Activated naive CD8-positive, alpha-beta T cell treated with anti-CD3 and anti-CD28 coated beads, Interleukin-2, amount 10 ng/mL, durations not matched to agents 7 days and 5 days (primary cell): Measurements from ENCODE around the gene CCNDBP1. TPM values are rescaled to one million over a fixed set of nuclear protein-coding genes. Genes with fewer than 3 reads are reported as not detected.
"Not testable (repeated sequence)": the region's sequence is repeated elsewhere in the genome, so short reads cannot be mapped to it uniquely, and the experiment has no call there.

ENCODE experiments used
- ATAC-seq: fragments of 150-1000 bp; cut with Tn5 transposase; one replicate; pipeline ENCODE4 v1.10.0; 2021; ENCODE audit warnings: low read depth, moderate library complexity
- POLR2A ChIA-PET: fragments of 350-600 bp; sonication (Branson Sonifier 250); formaldehyde crosslinking; loops from one replicate; lab custom pipeline; 2021; ENCODE audit warnings: antibody characterized with exemption; lab: Charles Lee
- DNase-seq: peaks from one replicate; pipeline ENCODE4 v3.0.0; 2021
- H3K27ac Mint-ChIP-seq: one replicate; pipeline ENCODE4 v1.8.0; 2022; ENCODE audit warnings: mild to moderate bottlenecking, mixed read lengths
- H3K27me3 Mint-ChIP-seq: one replicate; pipeline ENCODE4 v1.8.0; 2022; ENCODE audit warnings: mild to moderate bottlenecking, moderate library complexity, mixed read lengths
- H3K36me3 Mint-ChIP-seq: one replicate; pipeline ENCODE4 v1.8.0; 2021; ENCODE audit warnings: mild to moderate bottlenecking, mixed read lengths
- H3K4me1 Mint-ChIP-seq: one replicate; pipeline ENCODE4 v1.8.0; 2021; ENCODE audit warnings: mixed read lengths
- H3K4me3 Mint-ChIP-seq: one replicate; pipeline ENCODE4 v1.8.0; 2022; ENCODE audit warnings: mild to moderate bottlenecking, moderate library complexity, mixed read lengths
- H3K9me3 Mint-ChIP-seq: one replicate; pipeline ENCODE4 v1.8.0; 2021; ENCODE audit warnings: mixed read lengths
- total RNA-seq, 2 experiments: library from RNA; stranded (reverse); gene quantifications; one replicate each; pipeline ENCODE4 v1.2.3, GENCODE V29; 2021

Gene CCNDBP1
- total RNA-seq, 2 experiments from 2014 or later, result 80.4 to 86.5 TPM

GRCh38 chr15:43175656-43176309, 9.4 kb upstream of the CCNDBP1 start:
- ATAC-seq, H3K4me1 Mint-ChIP-seq, POLR2A ChIA-PET, H3K9me3 Mint-ChIP-seq, H3K27me3 Mint-ChIP-seq, DNase-seq, H3K27ac Mint-ChIP-seq, H3K4me3 Mint-ChIP-seq: not testable (repeated sequence)
- peaks cover 39% of the 10 kb centered on the region for H3K36me3 Mint-ChIP-seq

GRCh38 chr15:43177147-43177546, 8.1 kb upstream of the CCNDBP1 start:
- H3K27me3 Mint-ChIP-seq, H3K4me1 Mint-ChIP-seq, DNase-seq, H3K4me3 Mint-ChIP-seq, H3K9me3 Mint-ChIP-seq, ATAC-seq, POLR2A ChIA-PET, H3K27ac Mint-ChIP-seq: not testable (repeated sequence)
- H3K36me3 Mint-ChIP-seq, result peaks cover 35% of the 10 kb centered on the region

- no peak overlapping the region for H3K27ac Mint-ChIP-seq
Observed at GRCh38 chr15:43183270-43183669, 1.9 kb upstream of the CCNDBP1 start.

DNA sequence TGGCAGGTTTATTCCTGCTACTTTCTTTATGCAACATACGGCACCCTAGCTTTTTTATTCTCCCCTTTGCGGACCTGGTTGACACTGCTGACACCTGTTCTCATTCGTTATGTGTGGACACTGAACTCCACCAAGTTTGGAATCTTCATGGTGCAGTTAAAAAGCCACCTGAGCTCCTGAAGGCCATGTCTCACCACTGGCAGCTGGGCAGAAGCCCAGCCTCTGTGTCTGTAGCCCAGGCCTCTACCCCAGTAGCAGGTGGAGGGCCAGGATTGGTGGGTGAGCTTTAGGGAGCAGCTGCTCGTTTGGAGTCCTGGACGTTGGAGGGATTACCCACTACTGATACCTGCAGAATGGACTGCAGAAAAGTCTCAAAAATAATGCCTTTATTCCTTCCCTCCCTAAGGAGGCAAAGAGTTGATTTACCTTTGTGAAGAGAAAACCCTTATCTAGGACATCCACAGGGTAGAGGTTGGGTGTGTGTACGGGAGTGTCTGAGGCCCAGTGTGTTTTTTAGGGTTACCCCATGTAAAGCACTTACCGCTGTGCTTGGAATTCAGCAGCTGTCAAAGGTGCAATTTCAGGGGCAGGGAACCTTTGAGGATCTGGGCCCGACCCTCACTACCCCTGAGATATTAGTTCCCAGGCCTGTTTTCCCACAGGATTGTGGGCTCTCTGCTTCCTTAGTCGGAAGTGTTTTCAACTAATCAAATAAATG, 637 bp upstream of the CCNDBP1 start:
- DNase-seq (no peak), ATAC-seq (no peak)
- Mint-ChIP-seq H3K27me3 (no peaks in the 10 kb centered on the region), H3K4me1 (peaks cover 24% of the 10 kb centered on the region), H3K27ac (peak overlapping the region; percentile 93), H3K36me3 (peaks cover 10% of the 10 kb centered on the region), H3K9me3 (no peaks in the 10 kb centered on the region), H3K4me3 (peak overlapping the region; percentile 96)
- POLR2A ChIA-PET, result interaction anchor here (0.6 kb wide), 2 partner anchors 248 to 617 kb away, joined by 3 read pairs; no protein-coding TSS in a partner anchor

More at GRCh38 chr15:43183270-43183669, 1.9 kb upstream of the CCNDBP1 start:
- POLR2A ChIA-PET, result interaction anchor here (0.6 kb wide), 1 partner anchor 617 kb away, joined by 3 read pairs; the partner anchor contains the start of genes HYPK and SERINC4
- Mint-ChIP-seq H3K27me3 (no peaks in the 10 kb centered on the region), H3K4me3 (no peak overlapping the region), H3K4me1 (peaks cover 19% of the 10 kb centered on the region), H3K36me3 (peaks cover 8% of the 10 kb centered on the region), H3K9me3 (no peaks in the 10 kb centered on the region)
- no peak for DNase-seq
- no peak for ATAC-seq

GRCh38 chr15:43186003-43186353, 775 bp downstream of the CCNDBP1 start:
- ATAC-seq (peak; percentile 11), DNase-seq (no peak)
- peak overlapping the region; percentile 96 for H3K4me3 Mint-ChIP-seq
- no peaks in the 10 kb centered on the region for H3K27me3 Mint-ChIP-seq
- peaks cover 26% of the 10 kb centered on the region for H3K4me1 Mint-ChIP-seq
- no peaks in the 10 kb centered on the region for H3K9me3 Mint-ChIP-seq
- peaks cover 11% of the 10 kb centered on the region for H3K36me3 Mint-ChIP-seq
- POLR2A ChIA-PET, result interaction anchor here (0.5 to 1.7 kb wide), 7 partner anchors 10 to 639 kb away, joined by 3 to 6 read pairs (median 4); partner anchors contain the start of gene UBR1
- peak overlapping the region; percentile 93 for H3K27ac Mint-ChIP-seq

DNA sequence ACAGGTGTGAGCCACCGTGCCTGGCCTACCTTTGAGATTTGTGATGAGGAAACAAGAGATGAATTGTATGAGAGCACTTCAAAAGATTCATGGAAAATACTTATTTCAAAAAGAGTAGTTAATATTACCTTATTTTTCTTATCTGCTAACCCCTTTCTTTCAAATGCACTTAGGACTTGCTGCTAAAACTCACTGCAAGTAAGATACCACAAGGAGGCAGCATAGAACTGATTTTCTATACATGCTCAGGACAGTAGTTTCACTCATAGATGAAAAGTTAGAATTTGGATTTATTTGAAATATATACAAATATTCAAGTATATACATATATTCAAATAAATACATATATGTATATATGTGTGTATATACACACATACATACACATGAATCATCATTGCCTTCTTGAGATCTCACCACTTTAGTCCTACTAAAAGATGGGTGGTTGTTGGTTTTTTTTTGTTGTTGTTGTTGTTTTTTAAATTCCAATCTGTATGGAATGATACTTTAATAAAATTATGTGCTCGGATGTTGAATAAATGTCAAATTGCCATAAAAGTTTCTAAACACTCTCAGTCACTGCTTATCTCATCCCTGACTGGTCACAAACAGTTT, 2.4 kb downstream of the CCNDBP1 start:
- Mint-ChIP-seq H3K27me3 (no peaks in the 10 kb centered on the region), H3K9me3 (no peaks in the 10 kb centered on the region), H3K4me1 (peaks cover 26% of the 10 kb centered on the region), H3K4me3 (peak overlapping the region; percentile 39), H3K27ac (no peak overlapping the region), H3K36me3 (peaks cover 16% of the 10 kb centered on the region)
- ATAC-seq (no peak), DNase-seq (no peak)
- POLR2A ChIA-PET, result no interaction called here

DNA sequence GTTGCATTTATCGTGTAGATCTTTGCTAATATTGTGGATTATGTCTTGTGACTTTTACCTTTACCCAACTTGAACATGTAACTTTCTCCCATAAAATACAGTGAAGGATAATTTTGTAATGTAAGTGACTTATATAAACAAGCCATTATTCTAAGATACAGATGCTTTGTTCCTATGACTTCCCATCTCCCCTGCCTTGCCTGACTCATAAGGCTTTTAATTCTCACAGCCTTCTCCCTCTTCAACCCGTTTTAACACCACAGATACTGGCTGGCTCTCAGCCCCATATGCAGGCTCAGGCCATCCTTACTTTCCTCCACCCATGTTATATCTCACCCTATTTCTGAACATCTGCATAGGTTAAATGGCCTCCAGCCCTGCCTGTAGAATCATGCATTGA, 4.1 kb downstream of the CCNDBP1 start:
- Mint-ChIP-seq H3K27ac (no peak overlapping the region), H3K4me1 (peaks cover 24% of the 10 kb centered on the region), H3K36me3 (peaks cover 16% of the 10 kb centered on the region), H3K4me3 (no peak overlapping the region), H3K27me3 (no peaks in the 10 kb centered on the region), H3K9me3 (no peaks in the 10 kb centered on the region)
- DNase-seq, result no peak
- POLR2A ChIA-PET, result no interaction called here
- ATAC-seq, result no peak

DNA sequence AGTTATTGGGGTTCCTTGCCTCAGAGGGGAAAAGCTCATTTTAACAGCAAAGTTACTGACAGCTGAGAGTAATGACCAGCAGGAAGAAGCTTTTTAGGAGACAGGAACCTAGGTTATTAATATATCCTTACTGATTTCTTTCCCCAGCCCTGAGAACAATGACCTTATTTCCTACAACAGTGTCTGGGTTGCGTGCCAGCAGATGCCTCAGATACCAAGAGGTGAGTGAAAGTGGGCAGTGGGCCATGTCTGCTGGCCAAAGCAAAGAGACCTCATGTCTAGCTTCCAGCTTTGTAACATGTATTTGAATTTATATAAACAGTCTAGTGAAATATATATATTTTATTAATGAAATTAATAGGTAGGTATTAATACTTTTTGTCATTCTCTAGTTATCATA, 5.0 kb downstream of the CCNDBP1 start:
- Mint-ChIP-seq H3K27ac (no peak overlapping the region), H3K36me3 (peaks cover 18% of the 10 kb centered on the region), H3K9me3 (no peaks in the 10 kb centered on the region), H3K27me3 (no peaks in the 10 kb centered on the region), H3K4me3 (no peak overlapping the region), H3K4me1 (peaks cover 20% of the 10 kb centered on the region)
- POLR2A ChIA-PET, result no interaction called here
- no peak for ATAC-seq
- no peak for DNase-seq

- Mint-ChIP-seq H3K4me1 (peaks cover 7% of the 10 kb centered on the region), H3K36me3 (peaks cover 36% of the 10 kb centered on the region), H3K4me3 (no peak overlapping the region), H3K9me3 (peaks cover 3% of the 10 kb centered on the region), H3K27ac (no peak overlapping the region), H3K27me3 (no peaks in the 10 kb centered on the region)
- POLR2A ChIA-PET, result interaction anchor here (0.6 kb wide), 1 partner anchor 14 kb away, joined by 5 read pairs; no protein-coding TSS in a partner anchor
- ATAC-seq (no peak), DNase-seq (no peak)
Observed at GRCh38 chr15:43193710-43194109, 8.5 kb downstream of the CCNDBP1 start.

- no peaks in the 10 kb centered on the region for H3K27me3 Mint-ChIP-seq
- H3K4me3 Mint-ChIP-seq, result no peak overlapping the region
- peaks cover 35% of the 10 kb centered on the region for H3K36me3 Mint-ChIP-seq
- no peak overlapping the region for H3K27ac Mint-ChIP-seq
- peaks cover 3% of the 10 kb centered on the region for H3K9me3 Mint-ChIP-seq
- POLR2A ChIA-PET, result interaction anchor here (0.7 kb wide), 1 partner anchor 115 kb away, joined by 3 read pairs; no protein-coding TSS in a partner anchor
- ATAC-seq (no peak), DNase-seq (no peak)
- H3K4me1 Mint-ChIP-seq, result peaks cover 6% of the 10 kb centered on the region
Observed at GRCh38 chr15:43194795-43195194, 9.6 kb downstream of the CCNDBP1 start.

DNA sequence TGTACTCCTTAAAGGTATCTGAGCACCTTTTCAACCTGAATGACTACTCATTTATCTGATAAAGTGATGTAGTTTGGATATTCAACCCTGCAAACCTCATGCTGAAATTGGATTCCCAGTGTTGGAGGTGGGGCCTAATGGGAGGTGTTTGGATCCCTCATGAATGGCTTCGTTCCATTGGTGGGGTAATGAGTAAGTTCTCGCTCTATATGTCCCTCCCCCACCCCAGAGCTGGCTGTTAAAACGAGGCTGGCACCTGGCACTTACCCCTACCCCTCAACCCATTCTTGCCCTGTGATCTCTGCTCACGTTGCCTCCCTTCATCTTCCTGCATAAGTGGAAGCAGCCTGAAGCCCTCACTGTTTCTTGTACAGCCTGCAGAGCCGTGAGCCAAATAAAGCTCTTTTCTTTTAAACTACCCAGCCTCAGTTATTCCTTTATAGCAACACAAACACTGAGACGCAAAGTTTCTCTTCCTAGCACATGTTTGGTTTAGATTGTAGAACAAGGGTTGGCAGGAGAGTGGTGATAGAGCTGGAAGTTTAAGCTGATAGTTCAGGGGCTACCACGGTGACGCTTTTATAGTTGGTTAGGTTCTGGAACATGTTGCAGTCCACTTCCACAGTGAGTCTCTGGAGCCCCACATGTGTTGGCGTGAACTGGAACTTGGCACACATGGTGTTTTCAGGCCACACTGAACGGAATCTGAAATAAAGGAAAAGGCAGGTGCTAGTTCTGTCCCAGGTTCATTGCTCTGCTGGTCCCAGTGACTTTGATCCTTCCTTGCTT, 11.8 kb downstream of the CCNDBP1 start:
- H3K4me1 Mint-ChIP-seq, result peaks cover 13% of the 10 kb centered on the region
- H3K36me3 Mint-ChIP-seq, result peaks cover 32% of the 10 kb centered on the region
- DNase-seq (no peak), ATAC-seq (no peak)
- POLR2A ChIA-PET, result no interaction called here
- no peak overlapping the region for H3K27ac Mint-ChIP-seq
- no peak overlapping the region for H3K4me3 Mint-ChIP-seq
- peaks cover 3% of the 10 kb centered on the region for H3K9me3 Mint-ChIP-seq
- no peaks in the 10 kb centered on the region for H3K27me3 Mint-ChIP-seq

DNA sequence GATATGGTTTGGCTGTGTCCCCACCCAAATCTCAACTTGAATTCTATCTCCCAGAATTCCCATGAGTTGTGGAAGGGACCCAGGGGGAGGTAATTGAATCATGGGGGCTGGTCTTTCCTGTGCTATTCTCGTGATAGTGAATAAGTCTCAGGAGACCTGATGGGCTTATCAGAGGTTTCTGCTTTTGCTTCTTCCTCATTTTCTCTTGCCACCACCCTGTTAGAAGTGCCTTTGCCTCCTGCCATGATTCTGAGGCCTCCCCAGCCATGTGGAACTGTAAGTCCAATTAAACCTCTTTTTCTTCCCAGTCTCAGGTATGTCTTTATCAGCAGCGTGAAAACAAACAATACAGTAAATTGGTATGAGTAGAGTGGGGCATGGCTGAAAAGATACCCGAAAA, 12.6 kb downstream of the CCNDBP1 start:
- ATAC-seq, H3K27ac Mint-ChIP-seq, H3K4me3 Mint-ChIP-seq, H3K27me3 Mint-ChIP-seq, DNase-seq, H3K9me3 Mint-ChIP-seq, POLR2A ChIA-PET: not testable (repeated sequence)
- H3K36me3 Mint-ChIP-seq, result peaks cover 28% of the 10 kb centered on the region
- peaks cover 13% of the 10 kb centered on the region for H3K4me1 Mint-ChIP-seq

- H3K4me1 Mint-ChIP-seq, result peaks cover 13% of the 10 kb centered on the region
- H3K9me3 Mint-ChIP-seq, POLR2A ChIA-PET, DNase-seq, H3K4me3 Mint-ChIP-seq, H3K27me3 Mint-ChIP-seq, H3K27ac Mint-ChIP-seq, ATAC-seq: not testable (repeated sequence)
- H3K36me3 Mint-ChIP-seq, result peaks cover 25% of the 10 kb centered on the region
Observed at GRCh38 chr15:43198556-43198955, 13.4 kb downstream of the CCNDBP1 start.
